ENCODE measurements around the gene LY6G5C. TPM values are rescaled to one million over a fixed set of nuclear protein-coding genes. Genes with fewer than 3 reads are reported as not detected.

The LY6G5C gene
- polyA plus RNA-seq, 1 donor (not counting 4 experiments of a cell fraction or from before 2014, with no cell fraction given) = 0.58 TPM

DNA sequence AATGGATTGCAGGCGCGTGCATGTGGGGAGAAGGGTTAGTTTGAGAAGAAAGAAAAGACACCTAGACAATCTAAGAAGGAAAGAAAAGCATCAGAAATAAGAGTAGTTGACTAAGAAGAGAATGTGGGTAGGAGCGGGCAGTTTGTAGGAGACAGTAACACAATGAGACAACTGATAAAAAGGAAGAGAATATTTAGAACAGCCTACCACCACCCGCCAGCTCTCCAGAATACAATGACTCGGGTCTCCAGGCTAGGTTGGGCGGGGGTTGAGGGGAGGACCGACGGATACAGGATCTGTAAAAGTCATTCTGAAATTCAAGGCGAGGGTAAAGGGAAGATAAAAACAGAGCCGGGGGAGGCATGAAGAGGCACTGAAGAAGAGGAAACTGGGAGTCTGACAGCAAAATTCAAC lies 21.5 kb upstream of the LY6G5C start:
- H3K79me2 ChIP-seq (ENCODE audit: control insufficient read depth, insufficient read depth, low read length) = peaks cover 19% of the 10 kb centered on the region
- H3K9me3 ChIP-seq (ENCODE audit: control insufficient read depth, low read depth, low read length) = no peaks in the 10 kb centered on the region
- no peak for DNase-seq (ENCODE audit: low read depth, low spot score)
- H3K9ac ChIP-seq (ENCODE audit: control insufficient read depth, extremely low read depth, insufficient read depth, low read length) = peak overlapping the region; percentile 89
- H2AFZ ChIP-seq (ENCODE audit: control insufficient read depth, low read length) = peak overlapping the region; percentile 86
- peak overlapping the region; percentile 98 for H3K4me2 ChIP-seq (ENCODE audit: control insufficient read depth, extremely low read depth, insufficient read depth, low read depth, low read length)
- H3K36me3 ChIP-seq (ENCODE audit: control insufficient read depth in 2 of 2, extremely low read depth in 1 of 2, insufficient read depth in 2 of 2, low read length in 2 of 2) = no peaks in the 10 kb centered on the region
- peak overlapping the region; percentile 73 to 87 (median 86) for H3K4me3 ChIP-seq (ENCODE audit: control insufficient read depth in 2 of 3, extremely low read depth in 1 of 3, insufficient read depth in 2 of 3, low read depth in 1 of 3, low read length in 3 of 3)
- H3K4me1 ChIP-seq (ENCODE audit: control insufficient read depth, extremely low read depth, insufficient read depth, low read length) = peaks cover 9% of the 10 kb centered on the region
- H3K27ac ChIP-seq (ENCODE audit: control insufficient read depth, insufficient read depth, low read length) = peak overlapping the region; percentile 87
- dilution Hi-C loops (cut with MboI; ENCODE audit: extremely low pct_ligation_motif_present, low sequenced_read_pairs) = no loop called here
- no peak for FAIRE-seq
- H3K27me3 ChIP-seq (ENCODE audit: control insufficient read depth, extremely low read depth, insufficient read depth, low read length) = no peaks in the 10 kb centered on the region
- TF ChIP-seq EZH2 (IDR thresholded peaks at IDR 0.05; ENCODE audit: low read length) = no peak
- TF ChIP-seq, protein P1, sequence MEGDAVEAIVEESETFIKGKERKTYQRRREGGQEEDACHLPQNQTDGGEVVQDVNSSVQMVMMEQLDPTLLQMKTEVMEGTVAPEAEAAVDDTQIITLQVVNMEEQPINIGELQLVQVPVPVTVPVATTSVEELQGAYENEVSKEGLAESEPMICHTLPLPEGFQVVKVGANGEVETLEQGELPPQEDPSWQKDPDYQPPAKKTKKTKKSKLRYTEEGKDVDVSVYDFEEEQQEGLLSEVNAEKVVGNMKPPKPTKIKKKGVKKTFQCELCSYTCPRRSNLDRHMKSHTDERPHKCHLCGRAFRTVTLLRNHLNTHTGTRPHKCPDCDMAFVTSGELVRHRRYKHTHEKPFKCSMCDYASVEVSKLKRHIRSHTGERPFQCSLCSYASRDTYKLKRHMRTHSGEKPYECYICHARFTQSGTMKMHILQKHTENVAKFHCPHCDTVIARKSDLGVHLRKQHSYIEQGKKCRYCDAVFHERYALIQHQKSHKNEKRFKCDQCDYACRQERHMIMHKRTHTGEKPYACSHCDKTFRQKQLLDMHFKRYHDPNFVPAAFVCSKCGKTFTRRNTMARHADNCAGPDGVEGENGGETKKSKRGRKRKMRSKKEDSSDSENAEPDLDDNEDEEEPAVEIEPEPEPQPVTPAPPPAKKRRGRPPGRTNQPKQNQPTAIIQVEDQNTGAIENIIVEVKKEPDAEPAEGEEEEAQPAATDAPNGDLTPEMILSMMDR (optimal IDR thresholded peaks at IDR 0.05 in 1 of 3, IDR thresholded peaks at IDR 0.05 in 1 of 3, conservative IDR thresholded peaks at IDR 0.05 in 1 of 3; ENCODE audit: extremely low read depth in 1 of 3, insufficient read depth in 2 of 3, low read length in 3 of 3) = no peak
- no peaks in the 10 kb centered on the region for H3K9me1 ChIP-seq (ENCODE audit: control insufficient read depth, extremely low read depth, insufficient read depth, low read length)
- H4K20me1 ChIP-seq (ENCODE audit: control insufficient read depth, extremely low read depth, insufficient read depth, low read length) = no peaks in the 10 kb centered on the region

DNA sequence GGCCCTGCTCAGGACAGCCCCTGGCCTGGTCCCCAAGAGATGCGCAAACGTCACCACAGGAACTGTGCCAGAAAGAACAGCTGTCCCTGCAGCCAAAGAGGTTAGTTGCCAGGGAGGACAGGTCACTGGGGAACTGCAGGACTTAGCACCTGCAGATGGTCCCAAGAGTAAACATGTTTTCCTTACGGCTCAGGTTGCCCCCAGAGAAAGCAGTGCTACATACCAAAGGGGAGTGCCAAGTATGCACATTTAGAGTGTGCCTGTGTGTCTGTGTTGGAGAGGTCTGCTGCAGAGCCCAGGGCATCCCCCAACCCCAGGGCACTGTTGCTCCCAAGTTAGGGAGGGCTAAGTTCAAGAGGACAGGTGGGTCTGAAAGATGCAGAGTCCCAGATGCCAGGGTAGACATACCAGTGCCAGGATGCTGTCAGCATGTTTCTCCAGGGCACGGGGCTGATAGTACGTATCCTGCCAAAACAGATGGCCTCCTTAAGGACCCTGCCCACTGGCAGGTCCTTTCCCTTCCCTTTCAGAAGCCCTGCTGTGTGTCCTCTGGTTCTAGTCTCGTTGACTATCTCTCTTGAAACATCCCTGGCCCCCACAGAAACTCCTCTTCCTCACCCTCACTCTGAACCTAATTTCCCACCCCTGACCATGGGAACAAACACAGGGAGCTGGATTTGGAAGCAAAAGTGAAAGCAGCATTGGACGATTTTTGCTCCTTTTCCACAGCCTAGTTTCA lies 21.0 kb upstream of the LY6G5C start:
- peak overlapping the region; percentile 98 for H3K4me2 ChIP-seq (ENCODE audit: control insufficient read depth, extremely low read depth, insufficient read depth, low read depth, low read length)
- H3K9me3 ChIP-seq (ENCODE audit: control insufficient read depth, low read depth, low read length) = no peaks in the 10 kb centered on the region
- no peaks in the 10 kb centered on the region for H3K27me3 ChIP-seq (ENCODE audit: control insufficient read depth, extremely low read depth, insufficient read depth, low read length)
- dilution Hi-C loops (cut with MboI; ENCODE audit: extremely low pct_ligation_motif_present, low sequenced_read_pairs) = no loop called here
- peaks cover 9% of the 10 kb centered on the region for H3K4me1 ChIP-seq (ENCODE audit: control insufficient read depth, extremely low read depth, insufficient read depth, low read length)
- H3K79me2 ChIP-seq (ENCODE audit: control insufficient read depth, insufficient read depth, low read length) = peaks cover 19% of the 10 kb centered on the region
- peak overlapping the region; percentile 73 to 87 (median 86) for H3K4me3 ChIP-seq (ENCODE audit: control insufficient read depth in 2 of 3, extremely low read depth in 1 of 3, insufficient read depth in 2 of 3, low read depth in 1 of 3, low read length in 3 of 3)
- H3K9me1 ChIP-seq (ENCODE audit: control insufficient read depth, extremely low read depth, insufficient read depth, low read length) = no peaks in the 10 kb centered on the region
- FAIRE-seq = no peak
- H3K27ac ChIP-seq (ENCODE audit: control insufficient read depth, insufficient read depth, low read length) = peak overlapping the region; percentile 87
- peak overlapping the region; percentile 89 for H3K9ac ChIP-seq (ENCODE audit: control insufficient read depth, extremely low read depth, insufficient read depth, low read length)
- H3K36me3 ChIP-seq (ENCODE audit: control insufficient read depth in 2 of 2, extremely low read depth in 1 of 2, insufficient read depth in 2 of 2, low read length in 2 of 2) = peaks cover 0 to under 1% of the 10 kb centered on the region in 2 experiments
- no peaks in the 10 kb centered on the region for H4K20me1 ChIP-seq (ENCODE audit: control insufficient read depth, extremely low read depth, insufficient read depth, low read length)
- TF ChIP-seq EZH2 (IDR thresholded peaks at IDR 0.05; ENCODE audit: low read length) = no peak
- TF ChIP-seq, protein P1 (optimal IDR thresholded peaks at IDR 0.05 in 1 of 3, IDR thresholded peaks at IDR 0.05 in 1 of 3, conservative IDR thresholded peaks at IDR 0.05 in 1 of 3; ENCODE audit: extremely low read depth in 1 of 3, insufficient read depth in 2 of 3, low read length in 3 of 3) = no peak
- H2AFZ ChIP-seq (ENCODE audit: control insufficient read depth, low read length) = peak overlapping the region; percentile 86
- no peak for DNase-seq (ENCODE audit: low read depth, low spot score)

All from keratinocyte (primary cell).